ENCODE measurements around the gene CA5A.

CA5A gene

GRCh38 chr16:87838643-87839541 lies 97.4 kb downstream of the CA5A start:
- no peak for DNase-seq (ENCODE audit: low read depth, low spot score)
